Immature natural killer cell (primary cell): ENCODE results near the gene URB2. TPM values are rescaled to one million over a fixed set of nuclear protein-coding genes. Genes with fewer than 3 reads are reported as not detected.

Experiments
- DNase-seq, 3 donors: peaks; one replicate each; pipeline ENCODE4 v3.0.0; 2022; ENCODE audit warnings: mixed read lengths in 1 of 3
- H3K27ac Mint-ChIP-seq, 6 donors: one replicate each; pipeline ENCODE4 v1.8.0; 2020; ENCODE audit warnings: mixed read lengths in 6 of 6, mild to moderate bottlenecking in 5 of 6, inconsistent platforms in 4 of 6, moderate library complexity in 3 of 6
- H3K27me3 Mint-ChIP-seq, 3 donors: one replicate each; pipeline ENCODE4 v1.8.0; 2020 to 2021; ENCODE audit warnings: low read depth in 3 of 3, mild to moderate bottlenecking in 3 of 3, mixed read lengths in 3 of 3, moderate library complexity in 3 of 3, inconsistent platforms in 1 of 3
- H3K36me3 Mint-ChIP-seq, 3 donors: one replicate each; pipeline ENCODE4 v1.8.0; 2020; ENCODE audit warnings: mixed read lengths in 3 of 3, inconsistent platforms in 2 of 3, mild to moderate bottlenecking in 2 of 3
- H3K4me1 Mint-ChIP-seq, 2 donors: one replicate each; pipeline ENCODE4 v1.8.0; 2020; ENCODE audit warnings: inconsistent platforms in 2 of 2, mild to moderate bottlenecking in 2 of 2, mixed read lengths in 2 of 2, moderate library complexity in 1 of 2
- H3K4me3 Mint-ChIP-seq, 5 donors: one replicate each; pipeline ENCODE4 v1.8.0; 2020; ENCODE audit warnings: mild to moderate bottlenecking in 5 of 5, mixed read lengths in 5 of 5, inconsistent platforms in 3 of 5, moderate library complexity in 3 of 5
- H3K9me3 Mint-ChIP-seq, 6 donors: one replicate each; pipeline ENCODE4 v1.8.0; 2020; ENCODE audit warnings: mild to moderate bottlenecking in 6 of 6, mixed read lengths in 6 of 6, inconsistent platforms in 4 of 6, moderate library complexity in 3 of 6
- polyA plus RNA-seq, 3 donors: library from polyadenylated mRNA; unstranded; fragments of 300-500 nt; fragmentation: Illumina TruSeq; gene quantifications; one replicate each; pipeline ENCODE4 v1.2.3, GENCODE V29; 2021

Gene URB2
- polyA plus RNA-seq, 3 donors from 2014 or later = 0.11 to 4.8 (median 1.5) TPM

- Mint-ChIP-seq H3K36me3 (peaks cover 14 to 32% (median 22%) of the 10 kb centered on the region in 3 donors), H3K27ac (peak overlapping the region in 2 of 6 donors; percentile 36 to 51)
Measured at GRCh38 chr1:229597877-229598276, 28.2 kb upstream of the URB2 start.

GRCh38 chr1:229599218-229599954, 26.7 kb upstream of the URB2 start:
- DNase-seq = no peak
- Mint-ChIP-seq H3K4me1 (peaks cover 22 to 31% of the 10 kb centered on the region in 2 donors), H3K4me3 (no peak overlapping the region), H3K9me3 (no peaks in the 10 kb centered on the region), H3K27me3 (peaks cover 0 to 1% (median 0%) of the 10 kb centered on the region in 3 donors), H3K36me3 (peaks cover 14 to 26% (median 16%) of the 10 kb centered on the region in 3 donors), H3K27ac (no peak overlapping the region)

More at GRCh38 chr1:229597877-229598276, 28.2 kb upstream of the URB2 start:
- H3K9me3 Mint-ChIP-seq = no peaks in the 10 kb centered on the region
- no peak overlapping the region for H3K4me3 Mint-ChIP-seq
- DNase-seq = no peak
- peaks cover 22 to 31% of the 10 kb centered on the region in 2 donors for H3K4me1 Mint-ChIP-seq
- H3K27me3 Mint-ChIP-seq = peaks cover 0 to 1% (median 0%) of the 10 kb centered on the region in 3 donors

DNA sequence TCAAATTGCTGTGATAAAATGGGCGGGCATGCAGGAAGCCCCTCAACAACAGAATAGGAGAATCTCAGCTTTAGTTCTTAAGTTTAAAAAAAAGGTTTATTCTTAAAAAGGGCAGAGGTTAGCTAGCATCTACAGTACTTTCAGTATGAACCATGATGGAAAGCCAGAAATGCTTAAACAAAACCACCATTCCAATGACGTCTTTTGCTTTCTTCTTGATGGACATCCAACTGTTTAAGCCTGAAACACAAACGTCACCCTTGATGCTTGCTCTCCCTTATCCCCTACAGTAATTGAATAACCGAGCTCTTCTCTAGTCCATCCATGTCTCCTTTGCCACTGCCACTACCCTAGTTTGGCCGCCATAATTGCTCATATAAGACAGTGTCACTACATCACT, 25.8 kb upstream of the URB2 start:
- no peak overlapping the region for H3K4me3 Mint-ChIP-seq
- H3K27me3 Mint-ChIP-seq = peaks cover 0 to 1% (median 0%) of the 10 kb centered on the region in 3 donors
- no peak for DNase-seq
- H3K4me1 Mint-ChIP-seq = peaks cover 22 to 31% of the 10 kb centered on the region in 2 donors
- H3K36me3 Mint-ChIP-seq = peaks cover 11 to 31% (median 16%) of the 10 kb centered on the region in 3 donors
- H3K9me3 Mint-ChIP-seq = no peaks in the 10 kb centered on the region
- H3K27ac Mint-ChIP-seq = peak overlapping the region in 1 of 6 donors; percentile 31

GRCh38 chr1:229603371-229604005, 22.6 kb upstream of the URB2 start:
- peaks cover 0 to 1% (median 0%) of the 10 kb centered on the region in 3 donors for H3K27me3 Mint-ChIP-seq
- H3K4me3 Mint-ChIP-seq = no peak overlapping the region
- H3K36me3 Mint-ChIP-seq = peaks cover 18 to 51% (median 28%) of the 10 kb centered on the region in 3 donors
- no peak overlapping the region for H3K27ac Mint-ChIP-seq
- no peaks in the 10 kb centered on the region for H3K9me3 Mint-ChIP-seq
- H3K4me1 Mint-ChIP-seq = peaks cover 10 to 12% of the 10 kb centered on the region in 2 donors
- DNase-seq = no peak

- no peak for DNase-seq
- H3K4me3 Mint-ChIP-seq = no peak overlapping the region
- H3K9me3 Mint-ChIP-seq = no peaks in the 10 kb centered on the region
- peak overlapping the region in 2 of 6 donors; percentile 42 to 54 for H3K27ac Mint-ChIP-seq
- peaks cover 24 to 64% (median 34%) of the 10 kb centered on the region in 3 donors for H3K36me3 Mint-ChIP-seq
- peaks cover 0 to 4% (median 0%) of the 10 kb centered on the region in 3 donors for H3K27me3 Mint-ChIP-seq
- H3K4me1 Mint-ChIP-seq = no peaks in the 10 kb centered on the region
Measured at GRCh38 chr1:229607370-229607769, 18.7 kb upstream of the URB2 start.

DNA sequence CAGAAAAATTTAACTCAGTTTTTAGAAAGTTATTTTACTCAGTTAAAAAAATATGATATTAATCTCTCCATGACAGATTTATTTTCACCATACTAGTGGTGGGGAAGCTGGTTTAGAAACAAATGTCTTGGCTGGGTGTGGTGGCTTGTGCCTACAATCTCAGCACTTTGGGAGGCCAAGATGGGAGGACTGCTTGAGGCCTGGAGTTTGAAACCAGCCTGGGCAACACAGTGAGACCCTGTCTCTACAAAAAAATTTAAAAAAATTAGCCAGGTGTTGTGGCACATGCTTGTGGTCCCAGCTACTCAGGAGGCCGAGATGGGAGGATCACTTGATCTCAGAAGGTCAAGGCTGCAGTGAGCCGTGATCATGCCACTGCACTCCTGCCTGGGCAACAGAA, 17.5 kb upstream of the URB2 start:
- H3K4me3 Mint-ChIP-seq = no peak overlapping the region
- DNase-seq = no peak
- H3K9me3 Mint-ChIP-seq = no peaks in the 10 kb centered on the region
- peaks cover 0 to 2% of the 10 kb centered on the region in 2 donors for H3K4me1 Mint-ChIP-seq
- H3K36me3 Mint-ChIP-seq = peaks cover 27 to 64% (median 39%) of the 10 kb centered on the region in 3 donors
- no peak overlapping the region for H3K27ac Mint-ChIP-seq
- H3K27me3 Mint-ChIP-seq = peaks cover 0 to 4% (median 0%) of the 10 kb centered on the region in 3 donors

DNA sequence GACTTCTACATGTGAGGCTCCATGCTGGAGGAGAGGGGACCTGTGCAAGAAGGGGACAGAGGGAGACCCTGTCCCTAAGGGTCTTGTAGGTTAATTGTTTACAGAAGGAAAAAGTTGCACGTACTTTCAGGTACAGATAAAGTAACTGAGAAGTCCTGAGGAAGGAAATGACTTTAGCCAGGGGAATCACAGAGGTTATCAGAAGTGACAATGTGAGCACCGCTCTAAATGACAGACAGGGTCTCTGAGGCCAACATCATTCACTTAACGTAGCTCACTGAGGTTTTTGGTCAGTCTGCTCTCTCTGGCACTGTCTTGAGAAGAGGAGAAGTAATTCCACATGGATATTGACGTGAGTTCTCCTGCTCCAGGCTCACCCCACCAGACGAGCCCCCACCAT, 12.1 kb upstream of the URB2 start:
- no peak for DNase-seq
- peaks cover 7 to 15% of the 10 kb centered on the region in 2 donors for H3K4me1 Mint-ChIP-seq
- H3K4me3 Mint-ChIP-seq = no peak overlapping the region
- peaks cover 0 to 4% (median 0%) of the 10 kb centered on the region in 3 donors for H3K27me3 Mint-ChIP-seq
- peaks cover 18 to 38% (median 24%) of the 10 kb centered on the region in 3 donors for H3K36me3 Mint-ChIP-seq
- H3K9me3 Mint-ChIP-seq = no peaks in the 10 kb centered on the region
- H3K27ac Mint-ChIP-seq = peak overlapping the region in 1 of 6 donors; percentile 19

- Mint-ChIP-seq H3K27ac (no peak overlapping the region), H3K4me3 (no peak overlapping the region), H3K36me3 (peaks cover 18 to 31% (median 24%) of the 10 kb centered on the region in 3 donors), H3K4me1 (peaks cover 10 to 22% of the 10 kb centered on the region in 2 donors), H3K27me3 (peaks cover 0 to 4% (median under 1%) of the 10 kb centered on the region in 3 donors), H3K9me3 (no peaks in the 10 kb centered on the region)
- no peak for DNase-seq
Measured at GRCh38 chr1:229614701-229615100, 11.3 kb upstream of the URB2 start.

DNA sequence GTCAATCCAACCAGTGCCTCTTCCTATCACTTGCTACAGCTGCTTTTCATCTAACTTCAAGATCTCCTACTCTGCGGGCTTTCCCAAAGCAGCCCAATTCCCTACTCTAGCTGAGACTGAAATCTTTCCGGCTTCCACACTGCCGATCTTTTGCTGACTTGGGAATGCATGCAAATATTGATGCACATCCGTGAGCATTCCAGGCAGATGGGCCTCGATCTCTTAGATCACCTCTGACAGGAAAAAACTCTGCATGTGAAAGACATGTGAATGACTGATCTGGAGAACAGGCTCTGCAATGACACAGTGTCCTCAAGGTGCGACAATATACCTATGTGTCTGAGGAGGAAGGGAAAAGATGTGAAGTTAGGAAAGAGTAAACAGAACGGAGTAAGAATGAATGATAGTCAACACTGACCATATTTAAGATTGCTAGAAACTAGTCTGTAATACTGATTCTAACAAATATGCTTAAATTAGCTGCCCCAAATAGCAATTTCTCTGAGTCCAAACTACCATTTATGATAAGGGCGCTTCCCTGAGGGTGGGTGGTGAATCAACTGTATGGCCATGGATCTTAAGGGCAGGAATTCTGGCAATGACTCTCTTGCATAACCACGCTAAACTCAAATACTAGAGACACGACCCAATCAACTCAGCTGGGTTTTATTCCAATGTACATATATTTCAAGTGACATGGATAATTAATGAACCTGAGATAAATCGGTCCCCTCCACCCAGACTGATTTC, 8.5 kb upstream of the URB2 start:
- Mint-ChIP-seq H3K4me1 (peaks cover 15 to 43% of the 10 kb centered on the region in 2 donors), H3K27me3 (peaks cover 0 to 2% (median 2%) of the 10 kb centered on the region in 3 donors), H3K36me3 (peaks cover 2 to 6% (median 5%) of the 10 kb centered on the region in 3 donors), H3K9me3 (no peaks in the 10 kb centered on the region), H3K27ac (no peak overlapping the region), H3K4me3 (no peak overlapping the region)
- DNase-seq = no peak

- H3K27ac Mint-ChIP-seq = no peak overlapping the region
- H3K4me1 Mint-ChIP-seq = peaks cover 22 to 57% of the 10 kb centered on the region in 2 donors
- no peak overlapping the region for H3K4me3 Mint-ChIP-seq
- peaks cover 0 to 3% (median 0%) of the 10 kb centered on the region in 3 donors for H3K36me3 Mint-ChIP-seq
- no peak for DNase-seq
- H3K27me3 Mint-ChIP-seq = peaks cover 0 to 2% (median 2%) of the 10 kb centered on the region in 3 donors
- H3K9me3 Mint-ChIP-seq = no peaks in the 10 kb centered on the region
Measured at GRCh38 chr1:229619002-229619401, 7.0 kb upstream of the URB2 start.

GRCh38 chr1:229619614-229620013, 6.4 kb upstream of the URB2 start:
- DNase-seq = no peak
- Mint-ChIP-seq H3K4me3 (no peak overlapping the region), H3K36me3 (peaks cover 0 to 3% (median 0%) of the 10 kb centered on the region in 3 donors), H3K9me3 (no peaks in the 10 kb centered on the region), H3K4me1 (peaks cover 27 to 63% of the 10 kb centered on the region in 2 donors), H3K27me3 (peaks cover 0 to 4% (median 2%) of the 10 kb centered on the region in 3 donors), H3K27ac (no peak overlapping the region)

DNA sequence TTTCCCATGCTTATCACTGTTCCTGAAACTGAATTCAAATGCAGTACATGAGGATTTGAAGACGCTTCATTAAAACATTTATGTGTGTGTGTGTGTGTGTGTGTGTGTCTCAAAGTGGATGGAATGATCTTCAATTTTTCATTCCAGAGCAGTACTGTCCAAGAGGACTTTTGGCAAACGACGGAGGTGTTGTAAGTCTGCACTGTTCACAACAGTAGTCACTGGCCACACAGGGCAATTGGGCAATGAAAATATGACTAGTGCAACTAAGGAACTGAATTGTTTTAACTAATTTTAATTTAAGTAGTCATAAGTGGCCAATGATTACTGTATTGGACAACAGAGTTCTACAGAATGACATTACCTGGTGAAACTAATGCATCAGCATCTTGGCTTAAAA, 5.2 kb upstream of the URB2 start:
- Mint-ChIP-seq H3K4me3 (no peak overlapping the region), H3K9me3 (no peaks in the 10 kb centered on the region), H3K27ac (no peak overlapping the region), H3K36me3 (peaks cover 0 to 3% (median 0%) of the 10 kb centered on the region in 3 donors), H3K27me3 (peaks cover 6 to 8% (median 7%) of the 10 kb centered on the region in 3 donors), H3K4me1 (peaks cover 33 to 70% of the 10 kb centered on the region in 2 donors)
- DNase-seq = no peak

DNA sequence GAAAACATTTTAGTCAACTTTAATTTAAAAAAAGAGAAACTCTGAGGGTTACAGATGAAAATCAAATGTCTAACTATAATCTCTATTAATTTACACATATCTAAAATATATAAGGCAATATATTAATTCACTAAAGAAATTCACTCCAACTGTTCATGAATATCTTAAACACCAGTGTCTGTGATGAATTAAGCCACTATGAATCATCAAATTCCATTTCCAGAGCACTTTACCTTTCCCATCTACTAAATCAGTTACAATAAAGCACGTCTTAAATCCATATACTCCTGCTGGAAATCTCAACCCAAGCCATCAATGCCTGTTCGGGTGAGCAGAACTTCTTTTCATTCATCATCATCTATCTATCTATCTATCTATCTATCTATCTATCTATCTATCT, 4.4 kb upstream of the URB2 start:
- DNase-seq = no peak
- no peak overlapping the region for H3K4me3 Mint-ChIP-seq
- H3K9me3 Mint-ChIP-seq = no peaks in the 10 kb centered on the region
- peaks cover 0 to 3% (median 0%) of the 10 kb centered on the region in 3 donors for H3K36me3 Mint-ChIP-seq
- peaks cover 8 to 12% (median 10%) of the 10 kb centered on the region in 3 donors for H3K27me3 Mint-ChIP-seq
- no peak overlapping the region for H3K27ac Mint-ChIP-seq
- H3K4me1 Mint-ChIP-seq = peaks cover 36 to 73% of the 10 kb centered on the region in 2 donors
